Hepatocyte (in vitro differentiated cells): ENCODE data around the gene HCN3. TPM values are rescaled to one million over a fixed set of nuclear protein-coding genes. Genes with fewer than 3 reads are reported as not detected.
"Not testable (repeated sequence)": the region's sequence is repeated elsewhere in the genome, so short reads cannot be mapped to it uniquely, and the experiment has no call there.

Source experiments
- DNase-seq: peaks from one replicate; pipeline ENCODE4 v3.0.0-alpha.2; 2016; ENCODE audit warnings: low spot score
- H2AFZ ChIP-seq: fragments of 200-600 bp; sonication (generic); 2 replicates; pipeline ENCODE4 v1.6.0; 2016; ENCODE audit warnings: antibody characterized with exemption, mild to moderate bottlenecking
- H3K27ac ChIP-seq: fragments of 200-600 bp; sonication (generic); 2 replicates; pipeline ENCODE4 v1.5.1; 2016; ENCODE audit warnings: mild to moderate bottlenecking
- H3K27me3 ChIP-seq: fragments of 200-600 bp; sonication (generic); 2 replicates; pipeline ENCODE4 v1.6.1; 2016
- H3K36me3 ChIP-seq: fragments of 200-600 bp; sonication (generic); replicated peaks from 2 replicates; pipeline ENCODE4 v1.5.1; 2016; ENCODE audit warnings: low read depth; ENCODE audit not compliant: insufficient read depth
- H3K4me1 ChIP-seq: fragments of 200-600 bp; sonication (generic); 2 replicates; pipeline ENCODE4 v1.5.1; 2016; ENCODE audit warnings: mild to moderate bottlenecking, moderate library complexity; ENCODE audit not compliant: insufficient read depth
- H3K4me2 ChIP-seq: fragments of 200-600 bp; sonication (generic); 2 replicates; pipeline ENCODE4 v1.6.0; 2016
- H3K4me3 ChIP-seq: fragments of 200-600 bp; sonication (generic); 2 replicates; pipeline ENCODE4 v1.5.1; 2016; ENCODE audit warnings: mild to moderate bottlenecking
- H3K79me2 ChIP-seq: fragments of 200-600 bp; sonication (generic); 2 replicates; pipeline ENCODE4 v1.6.0; 2017; ENCODE audit warnings: mild to moderate bottlenecking
- H3K9me2 ChIP-seq: fragments of 200-600 bp; sonication (generic); replicated peaks from 2 replicates; pipeline ENCODE4 v1.6.0; 2017; ENCODE audit warnings: mild to moderate bottlenecking; ENCODE audit not compliant: insufficient read depth
- H3K9me3 ChIP-seq: fragments of 200-600 bp; sonication (generic); 2 replicates; pipeline ENCODE4 v1.5.1; 2016; ENCODE audit warnings: low read depth, mild to moderate bottlenecking
- H4K20me1 ChIP-seq: fragments of 200-600 bp; sonication (generic); 2 replicates; pipeline ENCODE4 v1.6.0; 2016; ENCODE audit warnings: mild to moderate bottlenecking; ENCODE audit not compliant: insufficient read depth, poor library complexity, severe bottlenecking
- CTCF ChIP-seq: fragments of 200-600 bp; sonication (generic); IDR thresholded peaks from 2 replicates; pipeline ENCODE4 v1.5.1; 2016; ENCODE audit warnings: antibody characterized with exemption, mild to moderate bottlenecking; ENCODE audit not compliant: poor library complexity
- EZH2 ChIP-seq: fragments of 200-600 bp; sonication (generic); IDR thresholded peaks from 2 replicates; pipeline ENCODE4 v1.6.1; 2016; ENCODE audit warnings: antibody characterized with exemption, mild to moderate bottlenecking, borderline replicate concordance
- EZH2phosphoT487 ChIP-seq: fragments of 200-600 bp; sonication (generic); IDR thresholded peaks from one replicate; pipeline ENCODE4 v1.6.1; 2018; ENCODE audit warnings: antibody characterized with exemption, mild to moderate bottlenecking, low read depth, moderate library complexity; ENCODE audit not compliant: unreplicated experiment, severe bottlenecking
- WGBS: methylation state at CpG from one replicate; pipeline ENCODE4 v1.1.6; 2016; ENCODE audit warnings: low lambda C conversion rate; ENCODE audit errors: missing lambda C conversion rate; 5-methylcytosine and 5-hydroxymethylcytosine counted together
- polyA plus RNA-seq: library from polyadenylated mRNA; unstranded; fragments of >200 nt; fragmentation: Nextera tagmentation; extraction: Ambion mirVana; gene quantifications from 2 replicates; pipeline ENCODE4 v1.2.1, GENCODE V29; 2016
- total RNA-seq: library from RNA; depleted of rRNA; stranded (reverse); fragments of >200 nt; gene quantifications from 2 replicates; pipeline ENCODE4 v1.2.3, GENCODE V29; 2014

HCN3 gene
- 1.5 and 4.3 TPM in 2 replicates for total RNA-seq
- polyA plus RNA-seq, result 5.6 and 8.2 TPM in 2 replicates

- peak within 1 kb of the TSS; percentile 95 for H2AFZ ChIP-seq
- 2% methylated on average over 49 of the region's 68 CpGs for WGBS
- peak; percentile 100 for DNase-seq
- H3K9me3 ChIP-seq, result no peaks in the 10 kb centered on the region
- H3K36me3 ChIP-seq, result no peaks in the 10 kb centered on the region
- peaks cover 6% of the 10 kb centered on the region for H3K4me1 ChIP-seq
- H3K4me3 ChIP-seq, result peak within 1 kb of the TSS; percentile 62
- peak within 1 kb of the TSS; percentile 96 for H3K4me2 ChIP-seq
- no peaks in the 10 kb centered on the region for H3K27me3 ChIP-seq
- TF ChIP-seq CTCF, result peak; percentile 71
- no peak for TF ChIP-seq EZH2
- no peaks in the 10 kb centered on the region for H3K9me2 ChIP-seq
- H3K79me2 ChIP-seq, result peaks cover 6% of the 10 kb centered on the region
- peak within 1 kb of the TSS; percentile 64 for H3K27ac ChIP-seq
- peaks cover 3% of the 10 kb centered on the region for H4K20me1 ChIP-seq
Measured at GRCh38 chr1:155277070-155277901, at the start of gene HCN3. HCN3 (plus strand) TSS chr1:155277463; CDS start chr1:155277591, 128 bp downstream.

DNA sequence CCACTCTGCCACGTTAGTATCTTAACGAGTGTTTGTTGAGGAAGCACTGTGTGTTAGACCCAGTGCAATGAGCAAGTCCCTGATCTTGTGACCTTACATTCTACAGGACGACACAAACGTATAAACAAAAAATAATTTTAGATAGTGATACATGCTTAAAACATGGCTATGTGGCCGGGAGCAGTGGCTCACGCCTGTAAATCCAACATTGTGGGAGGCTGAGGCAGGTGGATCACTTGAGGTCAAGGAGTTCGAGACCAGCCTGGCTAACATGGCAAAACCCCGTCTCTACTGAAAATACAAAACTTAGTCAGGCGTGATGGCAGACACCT lies 49.2 kb upstream of the HCN3 start:
- TF ChIP-seq CTCF (no peak), EZH2 (no peak), EZH2phosphoT487 (no peak)
- no peak overlapping the region for H3K4me3 ChIP-seq

DNA sequence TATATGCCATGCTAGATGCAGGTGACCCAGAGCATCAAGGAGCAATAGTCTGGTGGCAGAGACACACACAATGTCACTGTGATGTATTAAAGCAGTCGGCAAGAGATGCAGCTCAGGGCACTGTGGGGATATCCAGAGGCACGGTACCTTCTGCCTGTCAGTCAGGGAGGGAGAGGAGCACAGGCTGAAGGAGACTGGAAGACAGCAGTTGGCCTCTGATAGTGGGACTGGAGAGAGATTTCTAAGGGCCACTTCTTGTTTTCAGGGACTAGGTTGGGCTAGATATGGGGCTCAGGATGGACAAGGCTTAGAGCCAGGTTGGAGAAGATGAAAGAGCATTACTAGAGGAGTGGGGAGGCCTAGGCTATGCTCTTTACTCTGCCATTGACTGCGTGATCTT lies 46.0 kb upstream of the HCN3 start:
- 70% methylated on average over 3 of the region's 3 CpGs for WGBS
- not testable (repeated sequence) for H3K4me2 ChIP-seq, H3K79me2 ChIP-seq, H3K27ac ChIP-seq, H3K9me3 ChIP-seq, DNase-seq, H2AFZ ChIP-seq, H3K9me2 ChIP-seq, H4K20me1 ChIP-seq, H3K27me3 ChIP-seq, H3K4me1 ChIP-seq, H3K4me3 ChIP-seq, H3K36me3 ChIP-seq

More for the DNA sequence above, 49.2 kb upstream of the HCN3 start:
- peaks cover 11% of the 10 kb centered on the region for H3K79me2 ChIP-seq
- peak overlapping the region; percentile 89 for H3K27ac ChIP-seq
- WGBS, result 60% methylated on average over 9 of the region's 9 CpGs
- no peaks in the 10 kb centered on the region for H3K9me3 ChIP-seq
- no peaks in the 10 kb centered on the region for H3K9me2 ChIP-seq
- DNase-seq, result no peak
- H3K4me2 ChIP-seq, result peak overlapping the region; percentile 72
- H3K4me1 ChIP-seq, result peaks cover 27% of the 10 kb centered on the region
- H3K27me3 ChIP-seq, result no peaks in the 10 kb centered on the region
- H2AFZ ChIP-seq, result peak overlapping the region; percentile 41
- H4K20me1 ChIP-seq, result no peaks in the 10 kb centered on the region
- H3K36me3 ChIP-seq, result no peaks in the 10 kb centered on the region

DNA sequence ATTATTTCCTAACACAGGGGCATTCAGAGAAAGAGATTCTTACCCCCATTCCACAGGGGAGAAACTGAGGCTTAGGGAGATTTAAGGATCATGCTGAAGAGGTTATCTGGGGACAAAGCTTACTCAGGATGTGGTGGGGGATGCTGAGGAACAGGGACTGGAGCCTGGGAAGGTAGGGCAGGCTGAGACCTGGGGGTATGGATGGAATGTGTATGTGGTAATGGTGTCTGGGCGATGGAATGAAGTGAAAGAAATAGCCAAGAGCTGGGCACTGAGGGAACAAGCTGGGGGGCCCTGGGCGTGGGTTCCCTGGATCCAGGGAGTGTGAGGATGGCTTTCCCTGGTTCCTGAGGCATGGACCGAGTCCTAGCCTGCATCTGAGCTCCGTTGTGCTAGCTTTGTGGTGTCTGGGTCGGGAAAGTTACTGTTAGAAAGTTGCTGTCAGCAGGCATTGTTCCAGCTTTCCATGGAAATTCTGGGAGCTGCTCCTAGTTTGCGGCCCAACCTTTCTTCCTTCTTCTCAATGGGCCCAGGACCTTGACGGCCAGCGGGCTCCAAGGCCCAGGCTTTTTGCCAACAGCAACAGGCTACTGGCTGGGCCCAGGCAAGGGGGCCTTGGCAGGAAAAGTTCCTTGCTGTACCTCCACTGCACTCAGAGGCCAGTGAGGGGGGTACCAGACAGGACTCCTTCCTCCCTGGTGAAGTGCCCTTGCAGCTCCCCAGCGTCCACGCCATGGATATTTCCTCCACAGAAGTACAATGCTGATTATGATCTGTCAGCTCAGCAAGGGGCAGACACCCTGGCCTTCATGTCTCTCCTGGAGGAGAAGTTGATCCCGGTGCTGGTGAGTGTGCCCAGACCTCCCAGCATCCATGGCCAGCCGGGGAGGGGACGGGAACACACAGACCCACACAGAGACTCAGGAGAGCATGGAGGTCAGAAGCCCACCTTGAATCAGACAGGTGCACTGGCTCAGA lies 45.0 kb upstream of the HCN3 start:
- H3K9me2 ChIP-seq, H3K4me1 ChIP-seq, H3K79me2 ChIP-seq, H3K9me3 ChIP-seq, H3K27me3 ChIP-seq, H3K4me3 ChIP-seq, H3K36me3 ChIP-seq, H3K4me2 ChIP-seq, H4K20me1 ChIP-seq, H2AFZ ChIP-seq, DNase-seq: not testable (repeated sequence)
- peak overlapping the region; percentile 16 for H3K27ac ChIP-seq
- 85% methylated on average over 11 of the region's 13 CpGs for WGBS

- not testable (repeated sequence) for DNase-seq, H3K9me2 ChIP-seq, H3K27ac ChIP-seq, H3K4me2 ChIP-seq, H2AFZ ChIP-seq, H3K27me3 ChIP-seq, H3K79me2 ChIP-seq, H3K4me3 ChIP-seq, H3K9me3 ChIP-seq, H4K20me1 ChIP-seq, H3K36me3 ChIP-seq, H3K4me1 ChIP-seq
- 100% methylated on average over 1 of the region's 5 CpGs for WGBS
Measured at GRCh38 chr1:155233502-155233901, 43.8 kb upstream of the HCN3 start.

GRCh38 chr1:155235375-155235774 lies 41.9 kb upstream of the HCN3 start:
- DNase-seq, H4K20me1 ChIP-seq, H3K36me3 ChIP-seq, H3K9me2 ChIP-seq, H3K9me3 ChIP-seq, H3K79me2 ChIP-seq, H3K27ac ChIP-seq, H3K4me3 ChIP-seq, H2AFZ ChIP-seq, H3K27me3 ChIP-seq, H3K4me1 ChIP-seq, H3K4me2 ChIP-seq: not testable (repeated sequence)
- 98% methylated on average over 7 of the region's 9 CpGs for WGBS
